ENCODE results near the gene DDX20.

DNA sequence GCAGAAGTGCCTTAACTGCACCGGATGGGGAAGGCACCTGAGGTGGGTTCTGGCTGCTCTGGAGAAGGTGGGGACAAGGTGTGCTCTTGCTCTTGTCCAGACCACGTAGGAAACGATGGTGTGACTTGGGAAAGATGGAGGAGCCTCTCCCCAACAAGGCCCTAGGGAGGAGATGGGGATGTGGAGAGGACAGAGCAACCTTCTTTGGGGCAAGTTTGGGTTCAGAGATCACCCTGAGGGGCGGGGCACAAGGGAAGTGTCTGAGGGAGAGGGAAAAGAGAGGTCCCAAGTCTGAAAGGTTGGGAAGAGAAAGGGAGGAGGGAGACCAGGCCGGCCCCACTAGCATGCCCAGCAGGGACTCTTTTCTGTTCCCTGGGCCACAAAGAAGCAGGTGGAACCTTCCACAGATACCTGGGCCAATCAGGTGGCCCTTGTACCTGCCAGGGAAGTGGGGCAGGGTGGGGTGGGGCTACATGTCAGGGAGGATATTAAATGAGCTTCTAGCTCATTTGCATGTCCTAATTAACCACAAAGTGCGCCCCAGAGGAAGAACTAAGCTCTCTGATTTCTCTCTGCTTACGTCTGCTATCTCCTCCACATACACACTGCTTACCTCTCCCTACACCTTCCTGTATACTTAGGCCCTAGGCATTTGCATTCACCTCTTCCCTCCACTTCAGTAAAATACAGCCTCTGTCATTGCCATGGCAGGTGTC is 32.5 kb upstream of the DDX20 start:
- TF ChIP-seq, protein P1, sequence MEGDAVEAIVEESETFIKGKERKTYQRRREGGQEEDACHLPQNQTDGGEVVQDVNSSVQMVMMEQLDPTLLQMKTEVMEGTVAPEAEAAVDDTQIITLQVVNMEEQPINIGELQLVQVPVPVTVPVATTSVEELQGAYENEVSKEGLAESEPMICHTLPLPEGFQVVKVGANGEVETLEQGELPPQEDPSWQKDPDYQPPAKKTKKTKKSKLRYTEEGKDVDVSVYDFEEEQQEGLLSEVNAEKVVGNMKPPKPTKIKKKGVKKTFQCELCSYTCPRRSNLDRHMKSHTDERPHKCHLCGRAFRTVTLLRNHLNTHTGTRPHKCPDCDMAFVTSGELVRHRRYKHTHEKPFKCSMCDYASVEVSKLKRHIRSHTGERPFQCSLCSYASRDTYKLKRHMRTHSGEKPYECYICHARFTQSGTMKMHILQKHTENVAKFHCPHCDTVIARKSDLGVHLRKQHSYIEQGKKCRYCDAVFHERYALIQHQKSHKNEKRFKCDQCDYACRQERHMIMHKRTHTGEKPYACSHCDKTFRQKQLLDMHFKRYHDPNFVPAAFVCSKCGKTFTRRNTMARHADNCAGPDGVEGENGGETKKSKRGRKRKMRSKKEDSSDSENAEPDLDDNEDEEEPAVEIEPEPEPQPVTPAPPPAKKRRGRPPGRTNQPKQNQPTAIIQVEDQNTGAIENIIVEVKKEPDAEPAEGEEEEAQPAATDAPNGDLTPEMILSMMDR (IDR thresholded peaks at IDR 0.05; ENCODE audit: poor library complexity, severe bottlenecking) = no peak
- TF ChIP-seq MXI1 (conservative IDR thresholded peaks at IDR 0.05; ENCODE audit: poor library complexity, severe bottlenecking) (no peak), TAF1 (IDR thresholded peaks at IDR 0.05; ENCODE audit: low read depth) (no peak), EP300 (conservative IDR thresholded peaks at IDR 0.05; ENCODE audit: poor library complexity, severe bottlenecking) (no peak), EZH2 (IDR thresholded peaks at IDR 0.05; ENCODE audit: borderline replicate concordance, insufficient read depth, low read length, poor library complexity, severe bottlenecking) (no peak), POLR2AphosphoS5 (IDR thresholded peaks at IDR 0.05) (no peak)
- TF ChIP-seq, protein P2, sequence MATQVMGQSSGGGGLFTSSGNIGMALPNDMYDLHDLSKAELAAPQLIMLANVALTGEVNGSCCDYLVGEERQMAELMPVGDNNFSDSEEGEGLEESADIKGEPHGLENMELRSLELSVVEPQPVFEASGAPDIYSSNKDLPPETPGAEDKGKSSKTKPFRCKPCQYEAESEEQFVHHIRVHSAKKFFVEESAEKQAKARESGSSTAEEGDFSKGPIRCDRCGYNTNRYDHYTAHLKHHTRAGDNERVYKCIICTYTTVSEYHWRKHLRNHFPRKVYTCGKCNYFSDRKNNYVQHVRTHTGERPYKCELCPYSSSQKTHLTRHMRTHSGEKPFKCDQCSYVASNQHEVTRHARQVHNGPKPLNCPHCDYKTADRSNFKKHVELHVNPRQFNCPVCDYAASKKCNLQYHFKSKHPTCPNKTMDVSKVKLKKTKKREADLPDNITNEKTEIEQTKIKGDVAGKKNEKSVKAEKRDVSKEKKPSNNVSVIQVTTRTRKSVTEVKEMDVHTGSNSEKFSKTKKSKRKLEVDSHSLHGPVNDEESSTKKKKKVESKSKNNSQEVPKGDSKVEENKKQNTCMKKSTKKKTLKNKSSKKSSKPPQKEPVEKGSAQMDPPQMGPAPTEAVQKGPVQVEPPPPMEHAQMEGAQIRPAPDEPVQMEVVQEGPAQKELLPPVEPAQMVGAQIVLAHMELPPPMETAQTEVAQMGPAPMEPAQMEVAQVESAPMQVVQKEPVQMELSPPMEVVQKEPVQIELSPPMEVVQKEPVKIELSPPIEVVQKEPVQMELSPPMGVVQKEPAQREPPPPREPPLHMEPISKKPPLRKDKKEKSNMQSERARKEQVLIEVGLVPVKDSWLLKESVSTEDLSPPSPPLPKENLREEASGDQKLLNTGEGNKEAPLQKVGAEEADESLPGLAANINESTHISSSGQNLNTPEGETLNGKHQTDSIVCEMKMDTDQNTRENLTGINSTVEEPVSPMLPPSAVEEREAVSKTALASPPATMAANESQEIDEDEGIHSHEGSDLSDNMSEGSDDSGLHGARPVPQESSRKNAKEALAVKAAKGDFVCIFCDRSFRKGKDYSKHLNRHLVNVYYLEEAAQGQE (IDR thresholded peaks at IDR 0.05; ENCODE audit: borderline replicate concordance) = no peak

Data from neural cell (in vitro differentiated cells).